T-helper 1 cell treated with Interleukin-12 subunit alpha and Interleukin-12 subunit beta and Interleukin-4 antibody, amounts not matched to agents 30 ng/mL and 1 ng/mL, for 36 hours (primary cell): Measurements from ENCODE around the gene KICS2. TPM values are rescaled to one million over a fixed set of nuclear protein-coding genes. Genes with fewer than 3 reads are reported as not detected.

Source experiments
- intact Hi-C: fragments of 100-400 bp; cut with micrococcal nuclease; formaldehyde crosslinking; loops from one replicate; pipeline ENCODE4 v1.15.1; 2024
- total RNA-seq: library from RNA; stranded (reverse); gene quantifications from 2 replicates; pipeline ENCODE4 v1.2.3, GENCODE V29; 2022

Gene KICS2
- total RNA-seq, 1 donor from 2014 or later = 9.9 TPM

DNA sequence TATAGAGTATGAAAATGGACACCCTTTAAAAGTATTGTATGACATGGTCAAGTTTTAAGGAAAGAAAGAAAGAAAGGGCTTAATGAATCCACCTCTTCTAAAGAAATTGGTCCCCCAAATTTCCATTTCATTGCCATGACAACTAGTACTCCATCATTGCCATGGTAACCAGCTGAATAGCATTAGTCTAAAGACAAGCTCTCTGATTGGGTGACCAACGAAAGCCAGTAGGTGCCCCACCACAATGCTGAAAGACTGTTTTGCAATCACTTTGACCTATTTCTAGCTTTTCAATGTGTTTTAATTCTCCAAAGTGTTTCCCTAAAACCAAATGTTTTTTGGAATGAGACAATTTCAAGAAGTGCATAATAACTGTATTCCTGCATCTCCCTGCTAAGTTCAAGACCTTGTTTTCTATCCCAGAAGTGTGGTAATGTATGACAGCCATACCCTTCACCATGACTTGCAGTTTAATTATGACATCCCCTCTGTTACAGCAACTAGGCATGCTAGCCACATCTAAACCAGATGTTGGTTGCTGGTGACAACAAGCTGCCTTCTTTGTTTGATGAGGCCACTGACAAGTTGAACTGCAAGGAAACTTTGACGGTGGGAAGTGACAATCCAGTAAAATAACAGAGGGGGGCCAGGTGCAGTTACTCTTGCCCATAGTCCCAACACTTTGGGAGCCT lies 46.7 kb downstream of the KICS2 start:
- intact Hi-C loops = no loop called here

DNA sequence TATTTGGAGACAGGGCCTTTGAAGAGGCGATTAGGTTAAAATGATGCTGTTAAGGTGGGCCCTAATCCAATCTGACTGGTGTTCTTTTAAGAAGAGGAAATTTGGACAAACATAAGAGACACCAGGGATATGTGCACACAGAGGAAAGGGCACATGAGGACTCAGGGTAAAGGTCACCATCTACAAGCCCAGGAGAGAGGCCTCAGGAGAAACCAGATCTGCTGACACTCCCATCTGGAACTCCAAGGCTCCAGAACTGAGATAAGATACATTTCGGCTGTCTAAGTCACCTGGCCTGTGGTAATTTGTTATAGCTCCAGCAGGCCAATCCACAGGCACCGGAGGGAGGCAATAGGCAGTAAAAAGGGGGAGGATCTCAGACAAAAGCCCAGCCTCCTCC lies 48.6 kb downstream of the KICS2 start:
- intact Hi-C loops = no loop called here

Other genes starting within 250 kb of the KICS2 start
- 0.29 and 0.51 TPM in 2 replicates for gene C12orf56, start 168.5 kb upstream of the KICS2 start, total RNA-seq
- 117 and 123 TPM in 2 replicates for gene XPOT, start 182.1 kb upstream of the KICS2 start, total RNA-seq
- gene TBK1, start 229.8 kb upstream of the KICS2 start, total RNA-seq = 37.5 and 40.5 TPM in 2 replicates